ENCODE results near the gene ZNF709.
A peak's percentile ranks its signal among the peaks of the same experiment; 100 is the strongest.
"Not testable (repeated sequence)": the region's sequence is repeated elsewhere in the genome, so short reads cannot be mapped to it uniquely, and the experiment has no call there.

Gene ZNF709

DNA sequence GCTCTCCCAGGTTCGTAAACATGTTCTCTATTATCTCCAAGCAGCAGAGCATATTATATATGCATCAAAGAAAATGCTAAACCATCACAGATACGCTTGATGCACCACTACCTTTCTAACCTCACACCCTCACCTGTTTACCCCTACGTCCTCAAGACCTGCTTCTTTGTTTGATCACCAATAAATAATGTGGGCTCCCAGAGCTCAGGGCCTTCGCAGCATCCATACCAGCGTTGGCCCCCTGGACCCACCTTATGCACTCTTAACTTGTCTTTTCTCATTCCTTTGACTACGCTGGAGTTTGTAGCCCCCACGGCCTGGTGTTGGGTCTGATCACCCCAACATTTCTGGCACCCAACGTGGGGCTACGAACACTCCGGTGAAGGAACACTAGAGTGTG is 33.8 kb downstream of the ZNF709 start:
- no peak for DNase-seq (ENCODE audit: low read depth in 2 of 2)

DNA sequence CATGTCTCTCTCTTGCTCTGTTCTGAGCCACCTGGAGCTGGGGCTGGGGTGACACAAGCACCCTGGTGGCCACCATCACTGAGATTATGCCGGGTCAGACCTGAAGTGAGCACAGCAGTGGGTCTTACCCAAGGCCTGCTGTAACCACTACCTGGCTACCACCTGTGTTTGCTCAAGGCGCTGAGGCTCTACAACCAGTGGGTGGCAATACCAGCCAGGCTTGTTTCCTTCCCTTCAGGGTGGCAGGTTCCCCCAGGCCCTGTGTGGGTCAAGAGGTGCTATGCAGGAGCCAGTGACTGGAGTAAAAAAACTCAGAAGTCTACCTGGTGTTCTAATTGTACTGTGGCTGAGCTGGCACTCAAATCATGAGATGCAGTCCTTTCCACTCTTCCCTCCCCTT is 35.8 kb downstream of the ZNF709 start:
- no peak for DNase-seq (ENCODE audit: low read depth in 2 of 2)

DNA sequence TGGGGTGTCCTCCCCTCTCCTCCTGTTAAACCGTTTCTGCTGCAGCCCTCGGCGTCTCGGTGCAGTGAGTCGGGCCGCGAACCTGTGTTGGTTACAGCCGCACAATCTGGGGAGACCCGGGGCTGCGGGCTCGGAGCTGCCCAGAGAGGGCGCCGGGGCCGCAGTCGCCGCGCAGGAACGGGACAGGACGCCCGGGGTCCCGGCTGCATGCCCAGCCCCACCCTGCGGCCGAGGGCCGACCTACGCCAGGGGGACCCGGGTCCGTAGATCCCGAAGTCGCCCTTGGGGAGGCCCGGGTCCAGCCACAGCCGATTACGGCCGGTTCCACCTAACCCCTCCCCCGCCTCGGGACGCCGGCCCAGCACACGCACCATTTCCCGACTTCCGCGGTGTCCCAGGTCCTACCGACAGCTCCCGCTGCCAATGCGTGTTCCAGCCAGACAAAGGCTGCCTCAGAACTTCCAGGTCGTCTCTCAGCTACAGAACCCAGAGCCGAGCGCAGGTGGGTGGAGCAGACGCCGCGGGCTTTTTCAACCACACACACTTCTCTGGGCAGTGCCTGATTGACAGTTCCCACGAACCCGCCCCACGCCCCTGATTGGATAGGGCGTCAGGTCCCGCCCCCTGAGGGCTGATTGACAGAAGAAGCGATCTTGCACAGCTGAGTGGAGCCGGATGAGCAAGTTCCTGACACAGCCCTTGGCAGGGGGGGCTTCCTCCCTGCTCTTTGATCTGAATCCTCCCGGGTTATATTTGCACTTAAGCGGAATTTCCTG is 43.9 kb downstream of the ZNF709 start, which contains the start of gene ZNF443:
Gene ZNF443, minus strand, starts transcription at position 481 of the 776 bp plus-strand sequence. Its CDS starts 107 bp downstream, at position 374.
- peak; percentile 96 to 99 for DNase-seq (ENCODE audit: low read depth in 2 of 2)

DNA sequence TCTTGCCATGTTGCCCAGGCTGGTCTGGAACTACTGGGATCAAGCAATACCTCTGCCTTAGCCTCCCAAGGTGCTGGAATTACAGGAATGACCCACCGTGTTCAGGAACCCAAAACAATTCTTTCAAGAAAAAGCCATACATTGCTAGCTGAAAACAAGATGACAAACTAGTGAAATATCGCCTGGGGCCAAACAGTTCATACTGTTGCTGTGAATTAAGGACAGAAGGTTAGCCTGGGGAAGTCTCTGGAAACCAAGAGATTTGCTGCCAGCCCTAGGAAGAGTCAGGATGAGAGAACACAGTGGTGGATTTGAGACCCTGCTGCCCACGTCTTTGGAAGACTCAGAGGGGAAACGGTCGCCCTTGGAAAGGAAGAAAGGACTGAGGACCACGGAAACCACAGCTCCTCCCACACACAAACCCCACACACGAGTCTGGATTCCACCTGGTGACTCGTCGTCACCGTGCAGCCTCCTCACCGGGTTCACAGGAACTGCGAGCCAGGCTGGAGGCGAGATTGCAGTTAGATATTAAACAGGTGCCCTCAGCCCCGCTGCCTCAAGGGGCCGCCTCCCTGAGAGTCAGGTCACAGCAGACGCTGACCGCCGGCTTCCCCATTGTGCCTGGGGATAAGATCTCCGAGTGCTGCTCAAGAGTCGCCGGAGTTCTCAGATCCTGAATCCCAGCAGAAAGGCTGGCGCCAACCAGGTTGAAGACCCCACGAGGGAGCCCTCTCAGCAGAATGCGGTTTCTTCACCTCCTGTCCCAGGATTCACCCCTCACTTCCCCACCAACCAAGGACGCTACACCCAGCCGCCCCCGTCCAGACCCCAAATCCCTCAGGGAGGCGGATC is 44.7 kb downstream of the ZNF709 start:
- DNase-seq (ENCODE audit: low read depth in 2 of 2), result peak; percentile 54 to 56

DNA sequence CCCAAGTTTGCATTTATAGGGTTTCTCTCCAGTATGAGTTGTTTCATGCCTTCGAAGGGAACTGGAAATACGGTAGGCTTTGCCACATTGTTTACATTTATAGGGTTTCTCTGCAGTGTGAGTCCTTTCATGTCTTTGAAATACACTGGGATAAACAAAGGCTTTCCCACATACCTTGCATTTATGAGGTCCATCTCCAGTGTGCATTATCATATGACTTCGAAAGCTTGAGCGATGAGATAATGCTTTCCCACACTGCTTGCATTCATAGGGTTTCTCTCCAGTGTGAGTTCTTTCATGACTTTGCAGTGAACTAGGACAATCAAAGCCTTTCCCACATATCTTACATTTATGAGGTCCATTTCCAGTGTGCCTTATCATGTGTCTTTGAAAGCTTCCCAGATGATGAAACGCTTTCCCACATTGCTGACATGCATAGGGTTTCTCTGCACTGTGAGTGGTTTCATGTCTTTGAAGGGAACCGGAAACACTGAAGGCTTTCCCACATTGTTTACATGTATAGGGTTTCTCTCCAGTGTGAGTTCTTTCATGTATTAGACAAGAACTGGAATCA is 53.8 kb downstream of the ZNF709 start:
- DNase-seq (ENCODE audit: low read depth in 2 of 2), result not testable (repeated sequence)

DNA sequence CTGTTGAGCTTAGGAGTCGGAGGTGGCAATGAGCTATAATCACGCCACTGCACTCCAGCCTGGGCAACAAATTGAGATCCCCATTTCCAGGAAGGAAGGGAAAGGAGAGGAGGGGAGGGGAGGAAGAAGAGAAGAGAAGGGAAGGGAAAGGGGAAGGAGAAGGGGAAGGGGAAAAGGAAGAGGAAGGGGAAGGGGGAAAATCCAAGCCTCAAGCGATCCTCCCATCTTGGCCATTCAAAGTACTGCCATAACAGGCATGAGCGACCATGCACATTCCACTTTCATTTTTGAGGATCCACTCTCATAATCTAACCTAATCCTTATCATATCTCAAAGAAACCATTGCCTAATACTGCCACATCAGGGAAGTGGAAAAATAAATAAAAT is 58.7 kb downstream of the ZNF709 start:
- DNase-seq (ENCODE audit: low read depth in 2 of 2), result no peak

DNA sequence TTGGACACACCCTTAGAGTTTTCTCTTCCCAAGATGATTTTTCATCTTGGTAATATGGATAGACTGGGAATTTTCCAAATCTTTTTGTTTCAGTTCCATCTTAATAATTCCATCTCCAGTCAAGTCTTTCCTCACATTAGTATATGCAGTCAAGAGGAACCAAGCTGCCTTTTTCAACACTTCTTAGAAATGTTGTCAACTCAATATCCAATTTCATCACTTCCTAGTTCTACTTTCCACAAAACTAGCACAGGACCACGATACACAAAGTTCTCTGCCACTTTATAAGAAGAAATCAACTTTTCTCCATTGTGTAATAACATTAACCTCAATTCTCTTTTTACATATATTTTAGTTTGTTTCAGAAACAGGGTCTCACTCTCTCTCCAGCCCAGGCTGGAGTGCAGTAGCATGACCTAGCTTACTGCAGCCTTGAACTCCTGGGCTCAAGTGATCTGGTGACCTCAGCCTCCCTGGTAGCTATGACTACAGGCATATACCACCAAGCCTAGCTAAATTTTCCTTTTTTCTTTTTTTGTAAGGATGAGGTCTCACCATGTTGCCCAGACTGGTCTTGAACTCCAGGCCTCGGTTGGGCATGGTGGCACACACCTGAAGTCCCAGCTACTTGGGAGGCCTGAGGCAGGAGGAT is 59.3 kb downstream of the ZNF709 start:
- DNase-seq (ENCODE audit: low read depth in 2 of 2), result no peak

DNA sequence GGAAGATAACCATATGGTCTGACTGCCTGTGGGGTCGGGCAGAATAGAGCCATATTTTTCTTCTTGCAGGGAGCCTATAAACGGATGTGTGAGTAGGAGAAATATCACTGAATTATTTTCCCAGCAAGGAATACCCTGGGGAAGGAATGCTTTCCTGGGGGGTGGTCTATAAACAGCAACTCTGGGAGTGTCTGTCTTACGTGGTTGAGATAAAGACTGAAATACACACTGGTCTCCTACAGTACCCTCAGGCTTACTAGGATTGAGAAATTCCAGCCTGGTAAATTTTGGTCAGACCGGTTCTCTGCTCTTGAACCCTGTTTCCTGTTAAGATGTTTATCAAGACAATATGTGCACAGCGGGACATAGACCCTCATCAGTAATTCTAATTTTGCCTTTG is 67.3 kb downstream of the ZNF709 start:
- DNase-seq (ENCODE audit: low read depth in 2 of 2), result not testable (repeated sequence)

DNA sequence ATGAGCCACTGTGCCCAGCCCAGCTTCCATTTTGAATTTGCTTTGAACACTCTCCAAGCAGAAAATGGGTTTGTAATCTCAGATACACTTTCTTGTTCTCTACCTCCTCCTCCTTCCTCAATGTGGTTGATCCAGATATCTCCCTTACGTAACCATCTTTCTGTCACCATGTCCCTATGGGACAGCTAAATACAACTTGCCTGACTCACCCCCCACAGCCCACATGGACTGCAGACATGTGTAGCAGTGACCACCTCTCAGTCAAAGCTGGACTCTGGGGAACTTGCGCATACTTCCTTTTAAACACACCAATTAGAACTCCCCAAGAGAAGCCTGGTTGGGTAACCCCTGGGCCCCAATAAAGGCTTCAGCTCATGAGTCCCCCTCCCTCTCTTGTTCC is 72.7 kb downstream of the ZNF709 start:
- DNase-seq (ENCODE audit: low read depth in 2 of 2), result no peak

Data from stimulated activated CD8-positive, alpha-beta memory T cell treated with anti-CD3 and anti-CD28 coated beads, Interleukin-7, amount 100 ng/mL, for 4 hours (primary cell).